ENCODE measurements around the gene TRNT1. TPM values are rescaled to one million over a fixed set of nuclear protein-coding genes. Genes with fewer than 3 reads are reported as not detected.

The TRNT1 gene
- total RNA-seq, 2 donors from 2014 or later: 44.0 to 51.6 TPM

GRCh38 chr3:3107858-3108257, 18.9 kb upstream of the TRNT1 start:
- Mint-ChIP-seq H3K36me3 (no peaks in the 10 kb centered on the region), H3K27ac (no peak overlapping the region), H3K9me3 (no peaks in the 10 kb centered on the region)
- no peak for ATAC-seq
- DNase-seq (ENCODE audit: low spot score in 2 of 2): no peak

- DNase-seq (ENCODE audit: low spot score in 2 of 2) (no peak), ATAC-seq (peak in 1 of 2 donors; percentile 77)
- no peaks in the 10 kb centered on the region for H3K9me3 Mint-ChIP-seq
- H3K27ac Mint-ChIP-seq: peak overlapping the region in 1 of 2 donors; percentile 1
- no peaks in the 10 kb centered on the region for H3K36me3 Mint-ChIP-seq
Measured at GRCh38 chr3:3109407-3110298, 17.1 kb upstream of the TRNT1 start.

DNA sequence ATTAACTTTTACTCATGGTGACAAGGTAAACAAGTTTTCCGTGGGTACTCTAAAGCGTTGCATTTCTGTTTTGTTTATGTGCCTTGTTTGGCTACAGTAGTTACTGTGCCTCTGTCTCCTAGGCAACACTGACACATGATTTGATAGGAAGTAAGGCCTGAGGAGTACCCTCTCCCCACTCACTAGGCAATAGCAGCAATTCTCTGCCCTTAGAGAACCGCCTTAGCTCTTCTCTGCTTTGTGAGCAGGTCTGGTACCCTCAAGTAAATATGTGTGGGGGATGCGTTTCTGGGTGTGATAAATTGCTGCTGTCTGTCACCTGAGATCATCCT, 16.5 kb upstream of the TRNT1 start, which contains the start of gene IL5RA:
TSS of gene IL5RA (minus strand) at position 76 of the 332 bp plus-strand sequence. CDS start 5,390 bp downstream, outside the sequence.
- no peaks in the 10 kb centered on the region for H3K36me3 Mint-ChIP-seq
- ATAC-seq: peak; percentile 24 to 64
- no peak for DNase-seq (ENCODE audit: low spot score in 2 of 2)

DNA sequence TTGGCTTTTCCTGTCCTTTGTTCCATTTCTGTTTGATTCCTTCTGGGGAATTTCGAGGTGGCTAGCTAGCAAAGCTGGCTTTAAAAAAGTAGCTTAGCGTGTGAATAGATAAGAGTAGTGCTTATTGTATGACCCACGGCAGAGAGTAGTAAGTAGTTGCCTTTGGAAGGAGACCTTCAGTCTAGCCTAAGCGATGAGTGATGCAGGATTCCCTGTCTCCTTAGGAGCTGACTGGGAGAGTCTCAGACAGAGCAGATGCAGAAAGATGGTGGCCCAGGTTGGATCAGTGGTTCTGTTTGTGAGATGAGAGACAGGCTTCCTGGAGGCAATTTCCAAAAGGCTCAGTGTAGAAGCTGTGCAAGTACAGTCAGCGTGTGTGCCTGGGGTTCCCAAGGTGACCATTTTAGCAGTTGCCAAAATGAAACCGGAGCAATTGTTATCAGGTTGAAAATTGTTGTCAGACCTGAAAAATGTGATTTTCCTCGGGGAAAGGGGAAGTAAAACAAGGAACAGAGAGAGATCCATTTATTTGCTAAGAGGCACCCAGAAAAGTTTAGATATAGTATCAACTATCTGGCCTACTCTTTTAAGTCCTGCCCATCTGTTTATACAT, 15.9 kb upstream of the TRNT1 start:
- DNase-seq (ENCODE audit: low spot score in 2 of 2) (no peak), ATAC-seq (no peak)
- Mint-ChIP-seq H3K36me3 (no peaks in the 10 kb centered on the region), H3K9me3 (no peaks in the 10 kb centered on the region), H3K27ac (peak overlapping the region; percentile 1 to 48)

More for the DNA sequence above, 16.5 kb upstream of the TRNT1 start, which contains the start of gene IL5RA:
- peak within 1 kb of the TSS; percentile 1 to 48 for H3K27ac Mint-ChIP-seq
- no peaks in the 10 kb centered on the region for H3K9me3 Mint-ChIP-seq

DNA sequence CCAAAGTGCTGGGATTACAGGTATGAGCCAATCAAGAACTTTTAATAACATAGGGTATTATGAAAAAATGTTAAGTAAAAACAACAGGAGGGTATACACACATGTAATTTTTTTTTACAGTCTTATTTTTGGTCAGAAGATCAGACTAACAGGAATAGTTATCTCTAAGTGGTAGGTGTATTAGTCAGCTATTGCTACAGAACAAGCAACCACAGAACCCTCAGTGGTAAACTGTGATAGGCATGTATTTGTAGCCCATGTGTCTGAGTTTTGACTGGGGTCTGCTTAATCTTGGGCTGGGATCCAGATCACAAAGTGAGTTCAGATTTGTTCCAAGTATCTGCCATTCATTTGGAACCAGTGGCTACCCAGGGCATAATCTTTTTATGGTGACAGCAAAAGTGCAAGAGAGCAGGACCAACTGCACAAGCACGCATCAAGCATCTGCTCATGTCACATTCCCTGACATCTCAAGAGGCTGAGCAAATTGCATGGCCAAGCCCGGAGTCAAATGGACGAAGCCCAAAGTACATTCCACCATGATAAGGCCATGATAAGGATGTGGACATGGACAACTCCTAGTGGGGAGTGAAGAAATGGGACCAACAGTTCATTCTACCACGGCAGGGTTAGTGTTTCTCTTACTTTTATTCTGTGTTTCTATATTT, 13.6 kb upstream of the TRNT1 start:
- no peak for ATAC-seq
- no peaks in the 10 kb centered on the region for H3K9me3 Mint-ChIP-seq
- H3K36me3 Mint-ChIP-seq: no peaks in the 10 kb centered on the region

DNA sequence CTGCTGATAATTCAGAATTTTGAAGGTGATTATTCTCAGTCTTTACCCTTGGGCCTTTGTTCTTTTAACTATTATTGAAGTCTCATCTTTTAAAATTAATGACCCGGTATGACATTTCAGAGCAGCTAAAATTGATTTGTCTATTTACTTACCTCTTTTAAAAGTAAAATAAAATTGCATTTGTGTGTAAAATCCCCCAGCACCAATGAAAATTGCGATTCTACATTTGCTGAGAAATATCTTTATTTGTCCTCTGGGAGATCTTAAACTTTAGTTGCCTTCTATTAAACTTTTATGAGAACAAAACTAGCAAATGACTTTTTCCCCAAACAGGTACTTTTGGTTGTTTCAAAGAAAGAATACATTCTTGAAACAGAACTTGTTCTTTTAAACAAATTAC, 9.1 kb upstream of the TRNT1 start:
- H3K9me3 Mint-ChIP-seq: no peaks in the 10 kb centered on the region
- ATAC-seq: no peak
- no peak for DNase-seq (ENCODE audit: low spot score in 2 of 2)

More for the DNA sequence above, 13.6 kb upstream of the TRNT1 start:
- H3K27ac Mint-ChIP-seq: no peak overlapping the region
- no peak for DNase-seq (ENCODE audit: low spot score in 2 of 2)

DNA sequence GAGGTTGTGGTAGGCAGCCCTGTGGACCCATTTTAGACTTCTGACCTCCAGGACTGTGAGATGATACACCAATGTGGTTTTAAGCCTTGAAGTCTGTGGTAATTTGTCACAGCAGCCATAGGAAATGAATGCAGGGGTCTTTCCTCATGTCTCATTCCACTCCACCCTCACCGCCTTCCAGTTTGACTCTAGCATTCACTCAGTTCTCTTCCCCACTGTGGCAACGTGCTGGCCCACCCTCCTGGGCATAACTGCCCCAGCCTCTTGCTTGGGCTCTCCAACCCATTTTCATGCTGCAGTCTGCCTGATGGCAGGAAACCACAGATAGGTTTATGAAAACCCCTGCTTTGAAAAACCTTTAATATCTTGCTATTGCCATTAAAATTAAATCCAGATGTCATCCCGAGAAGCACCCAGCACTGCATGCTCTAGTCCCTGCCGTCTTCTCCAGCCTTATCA, 7.3 kb upstream of the TRNT1 start:
- H3K27ac Mint-ChIP-seq: peak overlapping the region in 1 of 2 donors; percentile 3
- no peaks in the 10 kb centered on the region for H3K9me3 Mint-ChIP-seq
- H3K36me3 Mint-ChIP-seq: no peaks in the 10 kb centered on the region
- DNase-seq (ENCODE audit: low spot score in 2 of 2) (no peak), ATAC-seq (peak; percentile 76 to 87)

More for the DNA sequence above, 9.1 kb upstream of the TRNT1 start:
- Mint-ChIP-seq H3K36me3 (no peaks in the 10 kb centered on the region), H3K27ac (no peak overlapping the region)

DNA sequence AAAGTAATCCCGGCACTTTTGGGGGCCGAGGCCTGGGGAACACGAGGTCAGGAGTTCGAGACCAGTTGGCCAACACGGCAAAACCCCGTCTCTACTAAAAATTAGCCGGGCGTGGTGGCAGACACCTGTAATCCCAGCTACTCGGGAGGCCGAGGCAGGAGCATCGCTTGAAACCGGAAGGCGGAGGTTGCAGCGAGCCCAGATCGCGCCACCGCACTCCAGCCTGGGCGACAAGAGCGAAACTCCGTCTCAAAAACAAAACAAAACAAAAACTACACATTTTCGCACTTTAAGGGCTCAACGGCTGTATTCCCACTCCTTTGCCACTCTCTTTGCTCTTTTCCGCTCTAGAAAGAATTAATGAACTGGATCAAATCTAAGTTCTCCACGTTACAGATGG, 763 bp upstream of the TRNT1 start:
- peak overlapping the region; percentile 97 to 100 for H3K27ac Mint-ChIP-seq
- ATAC-seq: no peak

DNA sequence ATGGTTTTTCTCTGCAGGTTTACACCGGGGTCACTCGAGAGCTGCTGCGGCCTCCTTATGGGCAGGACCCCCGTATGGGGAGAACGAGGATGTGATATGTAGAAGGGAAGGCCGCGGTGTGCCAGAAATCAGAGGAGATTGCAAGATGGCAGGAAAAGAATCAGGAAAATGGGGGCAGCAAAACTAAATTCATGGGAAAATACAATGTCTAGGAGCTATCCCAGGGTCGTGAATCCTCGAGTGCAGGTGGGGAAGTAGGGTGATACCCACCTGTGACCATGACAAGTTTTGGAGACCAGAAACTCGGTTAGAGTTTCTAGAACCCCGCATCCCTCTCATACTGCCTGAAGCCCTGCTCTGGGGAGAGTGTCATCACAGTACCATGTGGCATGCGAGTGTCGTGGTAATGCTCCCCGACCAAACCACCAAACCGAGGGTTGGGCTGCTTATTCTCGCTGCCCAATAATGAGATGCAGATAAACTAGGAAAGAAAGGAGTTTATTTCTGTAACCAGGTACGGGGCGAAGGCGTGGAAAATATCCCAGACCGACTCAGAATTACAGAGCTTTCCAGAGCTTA, 781 bp downstream of the TRNT1 start:
- Mint-ChIP-seq H3K9me3 (peaks cover 0 to 4% of the 10 kb centered on the region in 2 donors), H3K36me3 (peaks cover 29 to 41% of the 10 kb centered on the region in 2 donors)
- peak in 1 of 2 donors; percentile 14 for DNase-seq (ENCODE audit: low spot score in 2 of 2)

More for the DNA sequence above, 763 bp upstream of the TRNT1 start:
- DNase-seq (ENCODE audit: low spot score in 2 of 2): no peak
- Mint-ChIP-seq H3K9me3 (peaks cover 0 to 4% of the 10 kb centered on the region in 2 donors), H3K36me3 (peaks cover 29 to 41% of the 10 kb centered on the region in 2 donors)

DNA sequence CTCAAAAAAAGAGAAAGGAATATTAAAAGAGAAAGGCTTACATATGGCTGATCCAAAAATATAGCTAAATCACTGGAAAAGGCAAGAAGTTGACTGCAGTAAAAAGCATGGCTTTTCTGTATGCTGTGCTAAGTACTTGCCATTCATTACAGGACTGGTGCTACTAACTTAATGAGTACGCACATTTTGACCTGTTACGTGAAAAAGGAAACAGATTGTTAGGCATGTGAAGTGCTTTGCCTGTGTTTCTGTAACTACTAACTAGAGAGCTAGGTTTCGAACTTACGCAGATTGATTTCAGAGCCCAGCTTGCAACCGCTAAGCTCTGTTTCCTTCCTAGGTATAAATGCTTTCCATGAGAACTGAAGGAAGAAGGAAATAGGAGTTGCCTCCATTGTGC, 2.8 kb downstream of the TRNT1 start:
- Mint-ChIP-seq H3K36me3 (peaks cover 29 to 41% of the 10 kb centered on the region in 2 donors), H3K27ac (peak overlapping the region; percentile 48 to 100), H3K9me3 (peaks cover 0 to 4% of the 10 kb centered on the region in 2 donors)
- ATAC-seq: peak in 1 of 2 donors; percentile 24
- DNase-seq (ENCODE audit: low spot score in 2 of 2): no peak

More for the DNA sequence above, 781 bp downstream of the TRNT1 start:
- ATAC-seq: peak in 1 of 2 donors; percentile 50
- H3K27ac Mint-ChIP-seq: peak overlapping the region; percentile 99 to 100

- Mint-ChIP-seq H3K36me3 (peaks cover 12 to 34% of the 10 kb centered on the region in 2 donors), H3K27ac (no peak overlapping the region), H3K9me3 (no peaks in the 10 kb centered on the region)
- ATAC-seq: no peak
- no peak for DNase-seq (ENCODE audit: low spot score in 2 of 2)
Measured at GRCh38 chr3:3133500-3133899, 6.8 kb downstream of the TRNT1 start.

- H3K9me3 Mint-ChIP-seq: no peaks in the 10 kb centered on the region
- DNase-seq (ENCODE audit: low spot score in 2 of 2): no peak
Measured at GRCh38 chr3:3134750-3135448, 8.2 kb downstream of the TRNT1 start.

DNA sequence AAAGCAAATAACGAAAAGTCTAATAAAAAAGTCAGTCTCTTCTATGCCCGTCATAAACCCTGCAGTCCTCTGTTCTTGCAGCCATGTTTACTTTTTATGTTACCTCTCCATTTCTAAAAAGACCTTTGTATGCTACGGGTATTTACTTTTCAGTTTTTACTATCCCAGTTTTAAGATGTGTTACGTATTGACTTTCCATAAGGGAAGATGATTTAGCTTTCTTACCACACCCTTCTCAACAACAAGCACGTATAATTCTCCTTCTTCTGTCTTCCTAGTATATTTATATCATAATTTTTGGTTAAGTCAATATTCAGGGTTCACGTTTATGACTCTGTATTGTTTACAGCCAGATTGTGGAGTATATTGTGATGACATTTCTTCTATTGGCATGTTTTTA, 10.8 kb downstream of the TRNT1 start:
- no peak for ATAC-seq
- DNase-seq (ENCODE audit: low spot score in 2 of 2): no peak
- peaks cover 19 to 34% of the 10 kb centered on the region in 2 donors for H3K36me3 Mint-ChIP-seq
- H3K27ac Mint-ChIP-seq: peak overlapping the region; percentile 10 to 31
- H3K9me3 Mint-ChIP-seq: no peaks in the 10 kb centered on the region

More at GRCh38 chr3:3134750-3135448, 8.2 kb downstream of the TRNT1 start:
- H3K36me3 Mint-ChIP-seq: peaks cover 19 to 34% of the 10 kb centered on the region in 2 donors
- ATAC-seq: peak; percentile 78 to 79
- H3K27ac Mint-ChIP-seq: peak overlapping the region; percentile 9 to 63

- Mint-ChIP-seq H3K27ac (peak overlapping the region in 1 of 2 donors; percentile 22), H3K36me3 (peaks cover 19 to 52% of the 10 kb centered on the region in 2 donors), H3K9me3 (no peaks in the 10 kb centered on the region)
- DNase-seq (ENCODE audit: low spot score in 2 of 2) (no peak), ATAC-seq (peak in 1 of 2 donors; percentile 79)
Measured at GRCh38 chr3:3141939-3142338, 15.2 kb downstream of the TRNT1 start.

DNA sequence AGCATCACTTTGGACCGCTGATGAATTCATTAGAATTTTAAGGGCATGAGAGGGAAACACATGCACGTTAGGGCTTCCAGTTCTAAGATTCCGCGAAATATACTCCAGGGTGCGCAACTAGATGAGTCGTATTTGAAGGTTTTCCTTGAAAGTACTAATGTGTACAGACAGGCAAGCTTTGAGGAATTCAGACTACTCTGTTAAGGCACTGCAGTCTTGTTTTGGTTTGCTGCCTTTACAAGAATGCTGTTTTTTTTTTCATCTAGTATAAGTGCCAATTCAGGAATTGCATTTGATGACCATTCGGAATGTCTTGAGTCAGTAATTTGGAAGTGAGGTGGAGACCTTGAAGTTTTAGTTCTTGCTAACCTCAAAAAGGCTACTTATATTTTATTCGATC, 19.1 kb downstream of the TRNT1 start:
- Mint-ChIP-seq H3K9me3 (no peaks in the 10 kb centered on the region), H3K36me3 (peaks cover 0 to 40% of the 10 kb centered on the region in 2 donors), H3K27ac (peak overlapping the region; percentile 38 to 48)
- DNase-seq (ENCODE audit: low spot score in 2 of 2) (no peak), ATAC-seq (no peak)

- peaks cover 0 to 34% of the 10 kb centered on the region in 2 donors for H3K36me3 Mint-ChIP-seq
- H3K9me3 Mint-ChIP-seq: no peaks in the 10 kb centered on the region
- DNase-seq (ENCODE audit: low spot score in 2 of 2) (no peak), ATAC-seq (no peak)
- no peak overlapping the region for H3K27ac Mint-ChIP-seq
Measured at GRCh38 chr3:3149560-3149959, 22.8 kb downstream of the TRNT1 start.

Data from activated naive CD4-positive, alpha-beta T cell treated with anti-CD3 and anti-CD28 coated beads, Interleukin-2, amount 50 U/mL, for 72 hours (primary cell).